Loucy (cell line): ENCODE data around the gene SLC35F3.

Experiments used
- H2AFZ ChIP-seq: fragments of 200-600 bp; sonication (generic); 2 replicates; pipeline ENCODE4 v1.6.0; 2016; ENCODE audit warnings: antibody characterized with exemption, mild to moderate bottlenecking, low read length, moderate library complexity
- H3F3A ChIP-seq: fragments of 200-600 bp; 2 replicates; pipeline ENCODE4 v1.6.0; 2016; ENCODE audit warnings: antibody characterized with exemption, low read depth, mild to moderate bottlenecking
- H3K27me3 ChIP-seq: fragments of 200-600 bp; sonication (generic); 2 replicates; pipeline ENCODE4 v1.6.1; 2014; ENCODE audit warnings: low read length, mild to moderate bottlenecking; ENCODE audit not compliant: insufficient read depth, poor library complexity, severe bottlenecking
- H3K36me3 ChIP-seq: fragments of 200-600 bp; sonication (generic); 2 replicates; pipeline ENCODE4 v1.6.1; 2016; ENCODE audit warnings: low read length; ENCODE audit not compliant: insufficient read depth
- H3K4me1 ChIP-seq: fragments of 200-600 bp; sonication (generic); 2 replicates; pipeline ENCODE4 v1.5.1; 2014; ENCODE audit warnings: low read length, mild to moderate bottlenecking; ENCODE audit not compliant: insufficient read depth, poor library complexity, severe bottlenecking
- H3K4me2 ChIP-seq: fragments of 200-600 bp; sonication (generic); 2 replicates; pipeline ENCODE4 v1.6.0; 2014; ENCODE audit warnings: antibody characterized with exemption, low read length, low read depth, mild to moderate bottlenecking; ENCODE audit not compliant: poor library complexity, severe bottlenecking
- H3K4me3 ChIP-seq: fragments of 200-600 bp; sonication (generic); 2 replicates; pipeline ENCODE4 v1.5.1; 2014; ENCODE audit warnings: low read length, mild to moderate bottlenecking, mixed read lengths; ENCODE audit not compliant: poor library complexity, severe bottlenecking
- H3K79me2 ChIP-seq: fragments of 200-600 bp; sonication (generic); 2 replicates; pipeline ENCODE4 v1.6.1; 2014; ENCODE audit warnings: low read length; ENCODE audit not compliant: insufficient read depth
- H3K9ac ChIP-seq: fragments of 200-600 bp; sonication (generic); 2 replicates; pipeline ENCODE4 v1.6.0; 2014; ENCODE audit warnings: mild to moderate bottlenecking, low read depth, low read length, moderate library complexity; ENCODE audit not compliant: poor library complexity, severe bottlenecking
- H3K9me2 ChIP-seq: fragments of 200-600 bp; sonication (generic); replicated peaks from 2 replicates; pipeline ENCODE4 v1.6.1; 2016; ENCODE audit warnings: low read depth, low read length, mixed read lengths
- H3K9me3 ChIP-seq: fragments of 200-600 bp; sonication (generic); 2 replicates; pipeline ENCODE4 v1.6.1; 2014; ENCODE audit warnings: mild to moderate bottlenecking, antibody characterized with exemption, low read length, low read depth; ENCODE audit not compliant: insufficient read depth
- H4K20me1 ChIP-seq: fragments of 200-600 bp; sonication (generic); 2 replicates; pipeline ENCODE4 v1.6.0; 2014; ENCODE audit warnings: antibody characterized with exemption, low read length, mild to moderate bottlenecking; ENCODE audit not compliant: insufficient read depth, poor library complexity, severe bottlenecking
- CTCF ChIP-seq: fragments of 200-600 bp; sonication (generic); conservative IDR thresholded peaks from 2 replicates; pipeline ENCODE4 v1.5.1; 2014; ENCODE audit warnings: mild to moderate bottlenecking, antibody characterized with exemption, low read length
- EZH2phosphoT487 ChIP-seq: fragments of 200-600 bp; IDR thresholded peaks from 2 replicates; pipeline ENCODE4 v1.6.1; 2018; ENCODE audit warnings: antibody characterized with exemption, mild to moderate bottlenecking, moderate library complexity, borderline replicate concordance

SLC35F3 gene

GRCh38 chr1:234368320-234369032 lies 464.0 kb downstream of the SLC35F3 start:
- Histone ChIP-seq H3K4me2 (no peak overlapping the region), H3F3A (0 out of 2 replicates have a peak, but pooled peaks cover 3% of the 10 kb centered on the region), H3K27me3 (no peaks in the 10 kb centered on the region), H3K9me3 (no peaks in the 10 kb centered on the region), H4K20me1 (no peaks in the 10 kb centered on the region), H3K79me2 (peaks cover 14% of the 10 kb centered on the region), H3K36me3 (no peaks in the 10 kb centered on the region), H3K9ac (no peak overlapping the region), H3K9me2 (no peaks in the 10 kb centered on the region), H2AFZ (no peak overlapping the region), H3K4me3 (no peak overlapping the region), H3K4me1 (peaks cover 18% of the 10 kb centered on the region)
- TF ChIP-seq EZH2phosphoT487 = no peak
- TF ChIP-seq CTCF = no peak

GRCh38 chr1:234369033-234369430 lies 464.6 kb downstream of the SLC35F3 start:
- Histone ChIP-seq H3F3A (0 out of 2 replicates have a peak, but pooled peaks cover 6% of the 10 kb centered on the region), H3K9ac (no peak overlapping the region), H3K27me3 (no peaks in the 10 kb centered on the region), H4K20me1 (no peaks in the 10 kb centered on the region), H3K4me2 (no peak overlapping the region), H3K9me3 (no peaks in the 10 kb centered on the region), H3K79me2 (peaks cover 17% of the 10 kb centered on the region), H2AFZ (no peak overlapping the region), H3K36me3 (no peaks in the 10 kb centered on the region), H3K4me3 (no peak overlapping the region), H3K4me1 (peaks cover 18% of the 10 kb centered on the region), H3K9me2 (no peaks in the 10 kb centered on the region)
- TF ChIP-seq CTCF (no peak), EZH2phosphoT487 (no peak)

GRCh38 chr1:234369784-234370183 lies 465.3 kb downstream of the SLC35F3 start:
- peaks cover 24% of the 10 kb centered on the region for H3K4me1 ChIP-seq
- H3F3A ChIP-seq = 0 out of 2 replicates have a peak, but pooled peaks cover 6% of the 10 kb centered on the region
- H3K4me3 ChIP-seq = no peak overlapping the region
- no peak overlapping the region for H2AFZ ChIP-seq
- no peaks in the 10 kb centered on the region for H3K36me3 ChIP-seq
- no peaks in the 10 kb centered on the region for H3K27me3 ChIP-seq
- H3K9me2 ChIP-seq = no peaks in the 10 kb centered on the region
- no peak overlapping the region for H3K9ac ChIP-seq
- H3K79me2 ChIP-seq = peaks cover 25% of the 10 kb centered on the region
- no peaks in the 10 kb centered on the region for H4K20me1 ChIP-seq
- TF ChIP-seq EZH2phosphoT487 (no peak), CTCF (no peak)
- no peaks in the 10 kb centered on the region for H3K9me3 ChIP-seq
- no peak overlapping the region for H3K4me2 ChIP-seq
